Naive thymus-derived CD4-positive, alpha-beta T cell (primary cell): Measurements from ENCODE around the gene ZC3HAV1. TPM values are rescaled to one million over a fixed set of nuclear protein-coding genes. Genes with fewer than 3 reads are reported as not detected.
"Not testable (repeated sequence)": the region's sequence is repeated elsewhere in the genome, so short reads cannot be mapped to it uniquely, and the experiment has no call there.

ENCODE experiments used
- ATAC-seq: fragments of 150-1000 bp; cut with Tn5 transposase; 2 replicates; pipeline ENCODE4 v1.10.0; 2021; ENCODE audit warnings: mild to moderate bottlenecking, moderate library complexity
- CTCF ChIA-PET: fragments of 350-600 bp; sonication (Branson Sonifier 250); formaldehyde crosslinking; loops from one replicate; lab custom pipeline; 2021; ENCODE audit warnings: antibody characterized with exemption; lab: Charles Lee
- POLR2A ChIA-PET: fragments of 350-600 bp; sonication (Branson Sonifier 250); formaldehyde crosslinking; loops from one replicate; lab custom pipeline; 2021; ENCODE audit warnings: antibody characterized with exemption, inconsistent platforms; lab: Charles Lee
- DNase-seq, 9 donors: peaks; one replicate each; pipeline versions ENCODE4 v3.0.0 to v3.0.0-alpha.2; 2020 to 2022; ENCODE audit warnings: mixed read lengths in 1 of 9
- H3K27ac ChIP-seq: one replicate; pipeline ENCODE4 v1.7.0; 2013; ENCODE audit warnings: mild to moderate bottlenecking, low read depth, low read length, moderate library complexity
- H3K27me3 ChIP-seq, 2 donors: one replicate each; pipeline ENCODE4 v1.7.0; 2013; ENCODE audit warnings: low read length in 2 of 2, mild to moderate bottlenecking in 2 of 2, moderate library complexity in 2 of 2; ENCODE audit not compliant: control insufficient read depth in 2 of 2, insufficient read depth in 2 of 2
- H3K36me3 ChIP-seq, 3 experiments: 1 replicate in 2 of 3; 2 replicates in 1 of 3; pipeline ENCODE4 v1.7.0; 2013; ENCODE audit warnings: low read length in 3 of 3, mild to moderate bottlenecking in 3 of 3, moderate library complexity in 1 of 3; ENCODE audit not compliant: insufficient read depth in 3 of 3, control insufficient read depth in 2 of 3
- H3K4me1 ChIP-seq, 2 donors: one replicate each; pipeline ENCODE4 v1.7.0; 2013; ENCODE audit warnings: low read length in 2 of 2, mild to moderate bottlenecking in 2 of 2, moderate library complexity in 1 of 2; ENCODE audit not compliant: control insufficient read depth in 2 of 2, insufficient read depth in 2 of 2
- H3K4me3 ChIP-seq: 2 replicates; pipeline ENCODE4 v1.7.0; 2013; ENCODE audit warnings: mild to moderate bottlenecking, low read length
- H3K9me3 ChIP-seq, 3 experiments: 1 replicate in 2 of 3; 2 replicates in 1 of 3; pipeline ENCODE4 v1.7.0; 2013; ENCODE audit warnings: low read length in 3 of 3; ENCODE audit not compliant: control insufficient read depth in 2 of 3
- H3K27ac Mint-ChIP-seq, 9 donors: one replicate each; pipeline ENCODE4 v1.8.0; 2020 to 2022; ENCODE audit warnings: mixed read lengths in 9 of 9, mild to moderate bottlenecking in 8 of 9, moderate library complexity in 5 of 9, inconsistent platforms in 2 of 9
- H3K27me3 Mint-ChIP-seq, 5 donors: one replicate each; pipeline ENCODE4 v1.8.0; 2021 to 2022; ENCODE audit warnings: mixed read lengths in 5 of 5, mild to moderate bottlenecking in 1 of 5
- H3K36me3 Mint-ChIP-seq, 5 donors: one replicate each; pipeline ENCODE4 v1.8.0; 2020 to 2022; ENCODE audit warnings: mixed read lengths in 5 of 5, mild to moderate bottlenecking in 3 of 5, inconsistent platforms in 1 of 5
- H3K4me1 Mint-ChIP-seq, 7 donors: one replicate each; pipeline ENCODE4 v1.8.0; 2020 to 2022; ENCODE audit warnings: mixed read lengths in 7 of 7, mild to moderate bottlenecking in 3 of 7, inconsistent platforms in 1 of 7
- H3K4me3 Mint-ChIP-seq, 10 donors: one replicate each; pipeline ENCODE4 v1.8.0; 2020 to 2022; ENCODE audit warnings: mild to moderate bottlenecking in 10 of 10, mixed read lengths in 10 of 10, moderate library complexity in 6 of 10, inconsistent platforms in 2 of 10
- H3K9me3 Mint-ChIP-seq, 11 donors: one replicate each; pipeline ENCODE4 v1.8.0; 2020 to 2022; ENCODE audit warnings: mixed read lengths in 11 of 11, mild to moderate bottlenecking in 4 of 11, inconsistent platforms in 1 of 11, moderate library complexity in 1 of 11
- intact Hi-C, 2 donors: fragments of 100-400 bp; cut with micrococcal nuclease; formaldehyde crosslinking; loops; one replicate each; pipeline ENCODE4 v1.15.1; 2023
- polyA plus RNA-seq, 2 donors: library from polyadenylated mRNA; unstranded; fragments of 300-500 nt; fragmentation: Illumina TruSeq; gene quantifications; one replicate each; pipeline ENCODE4 v1.2.3, GENCODE V29; 2021
- total RNA-seq, 6 experiments: library from RNA in 5 of 6; stranded (reverse) in 5 of 6; gene quantifications; 1 replicate in 5 of 6; 2 replicates in 1 of 6; pipeline ENCODE4 v1.2.3 and lab custom pipeline; 2021 to 2026

Gene ZC3HAV1
- total and polyA plus RNA-seq, 7 experiments from 2014 or later = 129 to 249 (median 157) TPM

- H3K4me3 ChIP-seq = no peak overlapping the region
- peak overlapping the region; percentile 5 for H3K27ac ChIP-seq
- H3K4me1 ChIP-seq = peaks cover 0 to 21% of the 10 kb centered on the region in 2 donors
- POLR2A ChIA-PET = interaction anchor here (0.6 to 1.4 kb wide), 4 partner anchors 8 to 118 kb away, joined by 3 to 5 read pairs (median 4); no protein-coding TSS in a partner anchor
- peaks cover 46 to 85% (median 63%) of the 10 kb centered on the region in 3 experiments for H3K36me3 ChIP-seq
- intact Hi-C loops = loop anchor here (1.0 to 2.0 kb wide), 4 partner anchors 14 to 16 kb away; no protein-coding TSS in a partner anchor
- peaks cover 26 to 77% (median 66%) of the 10 kb centered on the region in 7 donors for H3K4me1 Mint-ChIP-seq
- H3K36me3 Mint-ChIP-seq = peaks cover 6 to 62% (median 54%) of the 10 kb centered on the region in 5 donors
- H3K27me3 ChIP-seq = no peaks in the 10 kb centered on the region
- no peaks in the 10 kb centered on the region for H3K27me3 Mint-ChIP-seq
- CTCF ChIA-PET = interaction anchor here (0.6 to 2.2 kb wide), 4 partner anchors 14 to 174 kb away, joined by 3 to 10 read pairs (median 6); no protein-coding TSS in a partner anchor
- peak overlapping the region; percentile 9 to 85 (median 73) for H3K27ac Mint-ChIP-seq
- ATAC-seq (no peak), DNase-seq (no peak)
- H3K9me3 Mint-ChIP-seq = no peaks in the 10 kb centered on the region
- H3K4me3 Mint-ChIP-seq = peak overlapping the region in 6 of 10 donors; percentile 11 to 33 (median 20)
- H3K9me3 ChIP-seq = no peaks in the 10 kb centered on the region
These were observed 48.8 kb downstream of the ZC3HAV1 start for GRCh38 chr7:139060695-139061237.

- ChIA-PET POLR2A (interaction anchor here (0.6 to 1.4 kb wide), 6 partner anchors 9 to 179 kb away, joined by 3 to 5 read pairs (median 4); no protein-coding TSS in a partner anchor), CTCF (interaction anchor here (1.7 to 2.2 kb wide), 2 partner anchors 67 to 173 kb away, joined by 9 to 10 read pairs; no protein-coding TSS in a partner anchor)
- Mint-ChIP-seq H3K9me3 (no peaks in the 10 kb centered on the region), H3K4me3 (peak overlapping the region in 7 of 10 donors; percentile 1 to 33 (median 14)), H3K4me1 (peaks cover 26 to 70% (median 58%) of the 10 kb centered on the region in 7 donors), H3K27ac (peak overlapping the region; percentile 10 to 85 (median 73)), H3K36me3 (peaks cover 6 to 60% (median 47%) of the 10 kb centered on the region in 5 donors), H3K27me3 (no peaks in the 10 kb centered on the region)
- Histone ChIP-seq H3K9me3 (no peaks in the 10 kb centered on the region), H3K4me1 (peaks cover 0 to 21% of the 10 kb centered on the region in 2 donors), H3K36me3 (peaks cover 50 to 85% (median 68%) of the 10 kb centered on the region in 3 experiments), H3K27me3 (no peaks in the 10 kb centered on the region), H3K27ac (peak overlapping the region; percentile 27), H3K4me3 (no peak overlapping the region)
- intact Hi-C loops = loop anchor here (2.0 kb wide), 3 partner anchors 13 to 15 kb away; no protein-coding TSS in a partner anchor
- ATAC-seq = no peak
- no peak for DNase-seq
These were observed 49.6 kb downstream of the ZC3HAV1 start for GRCh38 chr7:139059905-139060304.

- intact Hi-C loops = no loop called here
- DNase-seq (no peak), ATAC-seq (no peak)
- Histone ChIP-seq H3K27ac (peak overlapping the region; percentile 22), H3K4me1 (peaks cover 0 to 16% of the 10 kb centered on the region in 2 donors), H3K36me3 (peaks cover 48 to 85% (median 65%) of the 10 kb centered on the region in 3 experiments), H3K9me3 (no peaks in the 10 kb centered on the region), H3K4me3 (no peak overlapping the region), H3K27me3 (no peaks in the 10 kb centered on the region)
- H3K4me3 Mint-ChIP-seq = peak overlapping the region in 1 of 10 donors; percentile 16
- peak overlapping the region in 8 of 9 donors; percentile 38 to 91 (median 79) for H3K27ac Mint-ChIP-seq
- peaks cover 6 to 62% (median 45%) of the 10 kb centered on the region in 5 donors for H3K36me3 Mint-ChIP-seq
- ChIA-PET CTCF (interaction anchor here (0.7 to 2.2 kb wide), 4 partner anchors 17 to 173 kb away, joined by 3 to 10 read pairs (median 7); no protein-coding TSS in a partner anchor), POLR2A (interaction anchor here (0.6 to 1.1 kb wide), 5 partner anchors 11 to 305 kb away, joined by 3 to 7 read pairs (median 4); no protein-coding TSS in a partner anchor)
- peaks cover 28 to 63% (median 49%) of the 10 kb centered on the region in 7 donors for H3K4me1 Mint-ChIP-seq
- H3K27me3 Mint-ChIP-seq = no peaks in the 10 kb centered on the region
- H3K9me3 Mint-ChIP-seq = no peaks in the 10 kb centered on the region
These were observed 50.6 kb downstream of the ZC3HAV1 start for GRCh38 chr7:139058943-139059342.

GRCh38 chr7:139055674-139056073 lies 53.8 kb downstream of the ZC3HAV1 start:
- H3K27ac ChIP-seq = no peak overlapping the region
- no peaks in the 10 kb centered on the region for H3K27me3 ChIP-seq
- H3K9me3 ChIP-seq = no peaks in the 10 kb centered on the region
- CTCF ChIA-PET = no interaction called here
- no peak for ATAC-seq
- H3K27me3 Mint-ChIP-seq = no peaks in the 10 kb centered on the region
- peaks cover 44 to 92% (median 63%) of the 10 kb centered on the region in 3 experiments for H3K36me3 ChIP-seq
- peak overlapping the region in 6 of 9 donors; percentile 26 to 77 (median 64) for H3K27ac Mint-ChIP-seq
- intact Hi-C loops = no loop called here
- peaks cover 3 to 53% (median 35%) of the 10 kb centered on the region in 5 donors for H3K36me3 Mint-ChIP-seq
- no peak for DNase-seq
- POLR2A ChIA-PET = interaction anchor here (1.4 kb wide), 1 partner anchor 10 kb away, joined by 4 read pairs; no protein-coding TSS in a partner anchor
- peaks cover 8 to 47% (median 29%) of the 10 kb centered on the region in 7 donors for H3K4me1 Mint-ChIP-seq
- no peak overlapping the region for H3K4me3 Mint-ChIP-seq
- no peak overlapping the region for H3K4me3 ChIP-seq
- no peaks in the 10 kb centered on the region for H3K4me1 ChIP-seq
- H3K9me3 Mint-ChIP-seq = no peaks in the 10 kb centered on the region

GRCh38 chr7:139054656-139055055 lies 54.9 kb downstream of the ZC3HAV1 start:
- H3K9me3 Mint-ChIP-seq, CTCF ChIA-PET, ATAC-seq, H3K4me1 ChIP-seq, intact Hi-C loops, H3K9me3 ChIP-seq, H3K27me3 Mint-ChIP-seq, H3K27me3 ChIP-seq, DNase-seq, H3K27ac ChIP-seq, H3K4me3 ChIP-seq: not testable (repeated sequence)
- peak overlapping the region in 1 of 10 donors; percentile 18 for H3K4me3 Mint-ChIP-seq
- peaks cover 45 to 90% (median 54%) of the 10 kb centered on the region in 3 experiments for H3K36me3 ChIP-seq
- peaks cover 7 to 54% (median 36%) of the 10 kb centered on the region in 5 donors for H3K36me3 Mint-ChIP-seq
- H3K4me1 Mint-ChIP-seq = peaks cover 4 to 44% (median 25%) of the 10 kb centered on the region in 7 donors
- POLR2A ChIA-PET = interaction anchor here (1.4 to 1.5 kb wide), 3 partner anchors 11 to 33 kb away, joined by 4 to 8 read pairs (median 4); no protein-coding TSS in a partner anchor
- peak overlapping the region in 6 of 9 donors; percentile 17 to 72 (median 40) for H3K27ac Mint-ChIP-seq

- peak overlapping the region in 5 of 9 donors; percentile 17 to 72 (median 36) for H3K27ac Mint-ChIP-seq
- H3K9me3 Mint-ChIP-seq = no peaks in the 10 kb centered on the region
- no peaks in the 10 kb centered on the region for H3K27me3 Mint-ChIP-seq
- peaks cover 9 to 49% (median 31%) of the 10 kb centered on the region in 7 donors for H3K4me1 Mint-ChIP-seq
- ChIA-PET CTCF (interaction anchor here (0.6 to 1.7 kb wide), 3 partner anchors 21 to 167 kb away, joined by 3 to 9 read pairs (median 4); no protein-coding TSS in a partner anchor), POLR2A (interaction anchor here (1.2 to 2.0 kb wide), 4 partner anchors 9 to 133 kb away, joined by 3 to 8 read pairs (median 5); no protein-coding TSS in a partner anchor)
- Histone ChIP-seq H3K27ac (no peak overlapping the region), H3K36me3 (peaks cover 48 to 91% (median 57%) of the 10 kb centered on the region in 3 experiments), H3K4me1 (no peaks in the 10 kb centered on the region), H3K9me3 (no peaks in the 10 kb centered on the region), H3K4me3 (no peak overlapping the region), H3K27me3 (no peaks in the 10 kb centered on the region)
- DNase-seq (no peak), ATAC-seq (no peak)
- no peak overlapping the region for H3K4me3 Mint-ChIP-seq
- intact Hi-C loops = no loop called here
- peaks cover 12 to 60% (median 42%) of the 10 kb centered on the region in 5 donors for H3K36me3 Mint-ChIP-seq
These were observed 55.4 kb downstream of the ZC3HAV1 start for GRCh38 chr7:139054101-139054500.
